ENCODE results near the gene CTBP2. TPM values are rescaled to one million over a fixed set of nuclear protein-coding genes. Genes with fewer than 3 reads are reported as not detected.

Gene CTBP2
- total RNA-seq, 1 donor from 2014 or later: 90.6 TPM

DNA sequence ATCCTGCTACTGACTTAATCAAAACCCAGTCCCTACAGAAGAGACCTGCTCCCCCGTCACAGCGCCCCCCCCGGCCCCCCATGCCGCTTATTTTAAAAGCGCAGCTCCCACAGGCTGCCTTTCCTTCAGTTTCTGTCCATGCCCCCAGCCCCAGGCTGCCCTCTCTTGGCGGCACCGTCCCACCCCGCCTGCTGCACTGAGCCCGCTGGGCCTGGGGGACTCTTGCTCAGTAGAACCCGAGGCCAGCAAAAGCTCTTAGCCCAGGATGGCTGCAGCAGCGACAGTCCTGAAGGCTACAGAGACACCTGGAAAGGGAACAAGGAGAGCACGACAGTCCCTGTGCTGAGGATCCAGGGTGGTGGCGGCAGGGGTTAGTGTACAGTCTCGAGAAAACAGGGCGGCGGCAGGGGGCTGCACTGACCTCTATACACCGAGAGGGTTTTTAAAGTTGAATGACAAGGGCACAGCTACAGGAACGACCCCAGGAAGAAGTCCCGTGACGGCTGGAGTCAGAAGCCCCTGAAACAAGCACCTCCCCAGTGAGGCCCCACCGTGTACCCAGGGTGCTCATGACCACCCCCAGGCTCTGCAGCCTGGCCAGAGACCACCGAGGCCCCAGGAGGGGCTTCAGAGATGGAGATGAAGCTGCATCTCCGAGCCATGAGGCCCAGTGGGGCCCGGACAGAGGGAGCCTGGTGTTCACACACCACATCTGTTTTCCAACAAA, 164.1 kb downstream of the CTBP2 start:
- no peak overlapping the region for H3K4me3 Mint-ChIP-seq (ENCODE audit: unreplicated experiment)
- TF ChIP-seq, protein P1, sequence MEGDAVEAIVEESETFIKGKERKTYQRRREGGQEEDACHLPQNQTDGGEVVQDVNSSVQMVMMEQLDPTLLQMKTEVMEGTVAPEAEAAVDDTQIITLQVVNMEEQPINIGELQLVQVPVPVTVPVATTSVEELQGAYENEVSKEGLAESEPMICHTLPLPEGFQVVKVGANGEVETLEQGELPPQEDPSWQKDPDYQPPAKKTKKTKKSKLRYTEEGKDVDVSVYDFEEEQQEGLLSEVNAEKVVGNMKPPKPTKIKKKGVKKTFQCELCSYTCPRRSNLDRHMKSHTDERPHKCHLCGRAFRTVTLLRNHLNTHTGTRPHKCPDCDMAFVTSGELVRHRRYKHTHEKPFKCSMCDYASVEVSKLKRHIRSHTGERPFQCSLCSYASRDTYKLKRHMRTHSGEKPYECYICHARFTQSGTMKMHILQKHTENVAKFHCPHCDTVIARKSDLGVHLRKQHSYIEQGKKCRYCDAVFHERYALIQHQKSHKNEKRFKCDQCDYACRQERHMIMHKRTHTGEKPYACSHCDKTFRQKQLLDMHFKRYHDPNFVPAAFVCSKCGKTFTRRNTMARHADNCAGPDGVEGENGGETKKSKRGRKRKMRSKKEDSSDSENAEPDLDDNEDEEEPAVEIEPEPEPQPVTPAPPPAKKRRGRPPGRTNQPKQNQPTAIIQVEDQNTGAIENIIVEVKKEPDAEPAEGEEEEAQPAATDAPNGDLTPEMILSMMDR (IDR thresholded peaks at IDR 0.05): no peak
- DNase-seq (ENCODE audit: low spot score): peak; percentile 80
- H3K27me3 Mint-ChIP-seq (ENCODE audit: low read depth): no peaks in the 10 kb centered on the region
- no peaks in the 10 kb centered on the region for H3K9me3 Mint-ChIP-seq (ENCODE audit: low read depth)
- H3K4me1 Mint-ChIP-seq (ENCODE audit: low read depth): peaks cover 43% of the 10 kb centered on the region
- H3K27ac Mint-ChIP-seq (ENCODE audit: unreplicated experiment): peak overlapping the region; percentile 8
- peaks cover 30% of the 10 kb centered on the region for H3K36me3 Mint-ChIP-seq (ENCODE audit: low read depth)

DNA sequence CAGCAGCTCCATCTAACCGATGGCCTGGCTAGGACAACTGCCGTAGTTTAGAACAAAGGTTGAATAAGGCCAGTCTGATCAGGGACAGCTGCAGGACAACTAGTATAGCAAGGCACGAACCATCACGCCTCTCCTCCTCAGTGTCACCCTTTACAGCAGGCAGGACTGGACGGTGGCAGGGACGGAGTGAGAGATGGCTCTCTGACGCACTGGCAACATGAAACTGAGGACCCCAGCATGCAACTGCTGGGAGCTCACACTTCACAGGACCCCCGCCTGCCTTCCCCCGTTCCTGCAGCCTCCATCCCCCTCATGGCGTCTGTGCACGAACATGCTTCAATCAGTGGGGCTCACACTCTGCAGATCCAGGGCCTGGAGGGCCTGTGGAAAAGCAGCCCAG, 164.8 kb downstream of the CTBP2 start:
- H3K4me1 Mint-ChIP-seq (ENCODE audit: low read depth): peaks cover 36% of the 10 kb centered on the region
- peak; percentile 68 for DNase-seq (ENCODE audit: low spot score)
- H3K9me3 Mint-ChIP-seq (ENCODE audit: low read depth): no peaks in the 10 kb centered on the region
- H3K27me3 Mint-ChIP-seq (ENCODE audit: low read depth): no peaks in the 10 kb centered on the region
- H3K4me3 Mint-ChIP-seq (ENCODE audit: unreplicated experiment): no peak overlapping the region
- TF ChIP-seq, protein P1 (IDR thresholded peaks at IDR 0.05): no peak
- no peak overlapping the region for H3K27ac Mint-ChIP-seq (ENCODE audit: unreplicated experiment)
- H3K36me3 Mint-ChIP-seq (ENCODE audit: low read depth): peaks cover 32% of the 10 kb centered on the region

- no peak overlapping the region for H3K4me3 Mint-ChIP-seq (ENCODE audit: unreplicated experiment)
- H3K9me3 Mint-ChIP-seq (ENCODE audit: low read depth): no peaks in the 10 kb centered on the region
- no peak overlapping the region for H3K27ac Mint-ChIP-seq (ENCODE audit: unreplicated experiment)
- peaks cover 28% of the 10 kb centered on the region for H3K4me1 Mint-ChIP-seq (ENCODE audit: low read depth)
- DNase-seq (ENCODE audit: low spot score): peak; percentile 86
- TF ChIP-seq, protein P1 (IDR thresholded peaks at IDR 0.05): no peak
- H3K36me3 Mint-ChIP-seq (ENCODE audit: low read depth): peaks cover 30% of the 10 kb centered on the region
- H3K27me3 Mint-ChIP-seq (ENCODE audit: low read depth): no peaks in the 10 kb centered on the region
These were observed 165.5 kb downstream of the CTBP2 start for GRCh38 chr10:124994573-124995473.

DNA sequence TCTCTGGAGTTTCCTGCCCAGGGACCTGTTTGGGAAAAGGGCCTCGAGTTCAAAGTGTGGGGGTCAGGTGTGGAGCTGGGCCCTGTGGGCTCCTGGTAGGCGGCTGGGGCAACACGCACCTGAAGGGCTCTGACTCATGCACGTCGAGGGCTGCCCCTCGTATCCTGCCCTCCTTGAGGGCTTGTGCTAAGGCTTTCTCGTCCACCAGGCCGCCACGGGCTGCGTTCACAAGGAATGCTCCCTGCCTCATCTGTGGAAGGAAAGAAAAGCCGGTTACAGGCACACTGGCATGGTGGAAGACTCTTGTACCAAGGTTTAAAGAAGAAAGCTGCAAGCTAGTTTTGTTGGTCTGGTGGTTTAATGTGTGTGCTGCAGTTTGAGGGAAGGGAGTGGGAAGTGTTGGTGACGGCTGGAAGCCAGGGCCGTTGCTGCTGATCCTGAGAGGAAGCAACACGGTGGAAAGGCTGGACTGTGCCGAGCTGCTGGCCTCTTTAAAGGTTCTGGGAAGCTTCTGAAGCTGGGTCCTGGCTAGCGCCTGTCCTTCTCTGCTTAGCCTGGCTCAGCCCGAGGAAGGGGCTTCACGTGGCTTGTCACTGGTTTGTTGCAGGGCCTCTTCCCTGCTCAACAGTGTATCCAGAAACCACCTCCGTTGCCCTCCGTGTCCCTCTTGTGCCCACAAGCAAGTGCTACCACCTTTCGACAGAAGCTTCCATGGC, 166.5 kb downstream of the CTBP2 start:
- no peaks in the 10 kb centered on the region for H3K9me3 Mint-ChIP-seq (ENCODE audit: low read depth)
- H3K27me3 Mint-ChIP-seq (ENCODE audit: low read depth): no peaks in the 10 kb centered on the region

More for the DNA sequence above, 166.5 kb downstream of the CTBP2 start:
- Mint-ChIP-seq H3K27ac (ENCODE audit: unreplicated experiment) (peak overlapping the region; percentile 10), H3K4me1 (ENCODE audit: low read depth) (peaks cover 25% of the 10 kb centered on the region), H3K36me3 (ENCODE audit: low read depth) (peaks cover 37% of the 10 kb centered on the region), H3K4me3 (ENCODE audit: unreplicated experiment) (no peak overlapping the region)
- TF ChIP-seq, protein P1 (IDR thresholded peaks at IDR 0.05): no peak
- DNase-seq (ENCODE audit: low spot score): peak; percentile 84
